ENCODE measurements around the gene PEX13.

GRCh38 chr2:60977562-60977895, 40.0 kb upstream of the PEX13 start:
- TF ChIP-seq CTCF (optimal IDR thresholded peaks at IDR 0.05 in 1 of 3, IDR thresholded peaks at IDR 0.05 in 1 of 3, conservative IDR thresholded peaks at IDR 0.05 in 1 of 3; ENCODE audit: extremely low read depth in 1 of 3, insufficient read depth in 2 of 3, low read length in 3 of 3) (no peak), EZH2 (IDR thresholded peaks at IDR 0.05; ENCODE audit: low read length) (no peak)

Data from keratinocyte (primary cell).